ENCODE data around the gene MAFG. TPM values are rescaled to one million over a fixed set of nuclear protein-coding genes. Genes with fewer than 3 reads are reported as not detected.

Gene MAFG
- total and polyA plus RNA-seq, 2 experiments from 2014 or later: 21.3 to 28.5 TPM

GRCh38 chr17:81968850-81969812 is 41.6 kb upstream of the MAFG start:
- Histone ChIP-seq H3K4me1 (ENCODE audit: insufficient read depth) (peaks cover 23% of the 10 kb centered on the region), H3K4me3 (no peak overlapping the region), H3K27ac (no peak overlapping the region), H3K27me3 (peaks cover 5% of the 10 kb centered on the region), H3K9me3 (ENCODE audit: low read depth) (no peaks in the 10 kb centered on the region), H3K36me3 (replicated peaks; ENCODE audit: insufficient read depth, low read depth) (no peaks in the 10 kb centered on the region), H2AFZ (no peak overlapping the region), H3K4me2 (peak overlapping the region; percentile 65), H4K20me1 (ENCODE audit: insufficient read depth, poor library complexity, severe bottlenecking) (no peaks in the 10 kb centered on the region), H3K79me2 (no peaks in the 10 kb centered on the region), H3K9me2 (replicated peaks; ENCODE audit: insufficient read depth) (no peaks in the 10 kb centered on the region)
- 92% methylated on average over 12 of the region's 12 CpGs for WGBS (ENCODE audit: low lambda C conversion rate, missing lambda C conversion rate)
- TF ChIP-seq EZH2 (IDR thresholded peaks at IDR 0.05; ENCODE audit: borderline replicate concordance): no peak
- TF ChIP-seq CTCF (IDR thresholded peaks at IDR 0.05; ENCODE audit: poor library complexity): no peak
- TF ChIP-seq EZH2phosphoT487 (IDR thresholded peaks at IDR 0.05; ENCODE audit: low read depth, severe bottlenecking, unreplicated experiment): no peak
- DNase-seq (ENCODE audit: low spot score): no peak

GRCh38 chr17:81968396-81968745 is 40.8 kb upstream of the MAFG start:
- DNase-seq (ENCODE audit: low spot score): no peak
- peaks cover 13% of the 10 kb centered on the region for H3K27me3 ChIP-seq
- no peaks in the 10 kb centered on the region for H3K9me3 ChIP-seq (ENCODE audit: low read depth)
- peak overlapping the region; percentile 65 for H3K4me2 ChIP-seq
- H3K9me2 ChIP-seq (replicated peaks; ENCODE audit: insufficient read depth): no peaks in the 10 kb centered on the region
- 85% methylated on average over 7 of the region's 7 CpGs for WGBS (ENCODE audit: low lambda C conversion rate, missing lambda C conversion rate)
- no peaks in the 10 kb centered on the region for H4K20me1 ChIP-seq (ENCODE audit: insufficient read depth, poor library complexity, severe bottlenecking)
- H3K4me3 ChIP-seq: no peak overlapping the region
- TF ChIP-seq CTCF (IDR thresholded peaks at IDR 0.05; ENCODE audit: poor library complexity): no peak
- TF ChIP-seq EZH2phosphoT487 (IDR thresholded peaks at IDR 0.05; ENCODE audit: low read depth, severe bottlenecking, unreplicated experiment): no peak
- no peak for TF ChIP-seq EZH2 (IDR thresholded peaks at IDR 0.05; ENCODE audit: borderline replicate concordance)
- H2AFZ ChIP-seq: no peak overlapping the region
- H3K4me1 ChIP-seq (ENCODE audit: insufficient read depth): peaks cover 23% of the 10 kb centered on the region
- no peaks in the 10 kb centered on the region for H3K79me2 ChIP-seq
- no peak overlapping the region for H3K27ac ChIP-seq
- H3K36me3 ChIP-seq (replicated peaks; ENCODE audit: insufficient read depth, low read depth): no peaks in the 10 kb centered on the region

GRCh38 chr17:81967533-81968395 is 40.2 kb upstream of the MAFG start:
- TF ChIP-seq CTCF (IDR thresholded peaks at IDR 0.05; ENCODE audit: poor library complexity) (no peak), EZH2phosphoT487 (IDR thresholded peaks at IDR 0.05; ENCODE audit: low read depth, severe bottlenecking, unreplicated experiment) (no peak), EZH2 (IDR thresholded peaks at IDR 0.05; ENCODE audit: borderline replicate concordance) (no peak)

More at GRCh38 chr17:81967533-81968395, 40.2 kb upstream of the MAFG start:
- Histone ChIP-seq H3K9me2 (replicated peaks; ENCODE audit: insufficient read depth) (no peaks in the 10 kb centered on the region), H3K36me3 (replicated peaks; ENCODE audit: insufficient read depth, low read depth) (no peaks in the 10 kb centered on the region), H3K27ac (peak overlapping the region; percentile 12), H2AFZ (no peak overlapping the region), H3K4me1 (ENCODE audit: insufficient read depth) (peaks cover 23% of the 10 kb centered on the region), H3K27me3 (peaks cover 19% of the 10 kb centered on the region), H3K79me2 (no peaks in the 10 kb centered on the region), H4K20me1 (ENCODE audit: insufficient read depth, poor library complexity, severe bottlenecking) (no peaks in the 10 kb centered on the region), H3K4me3 (no peak overlapping the region), H3K9me3 (ENCODE audit: low read depth) (no peaks in the 10 kb centered on the region), H3K4me2 (peak overlapping the region; percentile 65)
- peak; percentile 88 for DNase-seq (ENCODE audit: low spot score)
- WGBS (ENCODE audit: low lambda C conversion rate, missing lambda C conversion rate): 30% methylated on average over 23 of the region's 36 CpGs

Data from hepatocyte (in vitro differentiated cells).